ENCODE results near the gene NKPD1. TPM values are rescaled to one million over a fixed set of nuclear protein-coding genes. Genes with fewer than 3 reads are reported as not detected.

NKPD1 gene
- total and polyA plus RNA-seq, 2 experiments from 2014 or later: 0.24 to 1.3 TPM

- no peak for ATAC-seq
- H3F3A ChIP-seq (replicated peaks; ENCODE audit: low read depth): no peaks in the 10 kb centered on the region; the same call in 1 of the 2 replicates
- H4K20me1 ChIP-seq (replicated peaks; ENCODE audit: insufficient read depth): no peaks in the 10 kb centered on the region; the same call in 1 of the 2 replicates
- Mint-ChIP-seq H3K27me3 (ENCODE audit: insufficient read depth, low read depth, poor library complexity) (peaks cover 12% of the 10 kb centered on the region), H3K27ac (no peak overlapping the region), H3K9me3 (no peaks in the 10 kb centered on the region), H3K36me3 (ENCODE audit: low read depth) (no peaks in the 10 kb centered on the region; the same call in 2 of the 3 replicates), H3K4me3 (no peak overlapping the region; the same call in 2 of the 3 replicates), H3K4me1 (peaks cover 6% of the 10 kb centered on the region)
- H3K79me2 ChIP-seq (replicated peaks; ENCODE audit: insufficient read depth): no peaks in the 10 kb centered on the region; the same call in 1 of the 2 replicates
- no peak overlapping the region for H2AFZ ChIP-seq
- TF ChIP-seq CTCF (conservative IDR thresholded peaks at IDR 0.05; ENCODE audit: low read depth in 2 of 2) (no peak), POLR2AphosphoS5 (IDR thresholded peaks at IDR 0.05; ENCODE audit: low read depth) (no peak), EZH2 (IDR thresholded peaks at IDR 0.05; ENCODE audit: low read depth, unreplicated experiment) (no peak), STAT1 (IDR thresholded peaks at IDR 0.05; ENCODE audit: unreplicated experiment) (no peak), NANOG (IDR thresholded peaks at IDR 0.05; ENCODE audit: borderline replicate concordance) (no peak), ZNF462 (CRISPR knock-in tag; IDR thresholded peaks at IDR 0.05) (no peak), JUNB (IDR thresholded peaks at IDR 0.05; ENCODE audit: unreplicated experiment) (no peak), CREB1 (CRISPR knock-in tag; IDR thresholded peaks at IDR 0.05; ENCODE audit: low read depth) (no peak), ZNF114 (CRISPR knock-in tag; IDR thresholded peaks at IDR 0.05) (no peak), REST (IDR thresholded peaks at IDR 0.05; ENCODE audit: unreplicated experiment) (no peak), ZNF331 (CRISPR knock-in tag; IDR thresholded peaks at IDR 0.05; ENCODE audit: low read depth) (no peak), EZH2phosphoT487 (IDR thresholded peaks at IDR 0.05; ENCODE audit: unreplicated experiment) (no peak), ETS1 (IDR thresholded peaks at IDR 0.05) (no peak)
- H3K9me2 ChIP-seq (ENCODE audit: insufficient read depth): no peaks in the 10 kb centered on the region
- no peak overlapping the region for H3K27ac ChIP-seq (ENCODE audit: low read depth)
- no peaks in the 10 kb centered on the region for H3K36me3 ChIP-seq (ENCODE audit: insufficient read depth)
- 0 out of 2 replicates have a peak, but pooled peaks cover 4% of the 10 kb centered on the region for H3K4me1 ChIP-seq (ENCODE audit: insufficient read depth)
- no peak overlapping the region for H3K4me3 ChIP-seq
- no peak for DNase-seq (ENCODE audit: low spot score)
- H3K27me3 ChIP-seq (ENCODE audit: insufficient read depth): no peaks in the 10 kb centered on the region
- H3K4me2 ChIP-seq: no peak overlapping the region
Measured at GRCh38 chr19:45171211-45171623, 10.4 kb upstream of the NKPD1 start.
